GM12878 (cell line): ENCODE results near the gene SLC45A1.

Source experiments
- EP300 ChIP-seq, 2 experiments: fragments of 150-350 bp in 1 of 2; IDR thresholded peaks; 2 replicates each; pipeline ENCODE4 v1.6.1; 2011 to 2012; ENCODE audit warnings: low read depth in 2 of 2, low read length in 2 of 2, borderline replicate concordance in 1 of 2, improper control_type of control experiment in 1 of 2, inconsistent platforms in 1 of 2; ENCODE audit not compliant: control insufficient read depth in 1 of 2
- NR2C2 ChIP-seq: IDR thresholded peaks from 2 replicates; pipeline ENCODE4 v1.6.1; 2011; ENCODE audit warnings: borderline replicate concordance, low read depth; ENCODE audit not compliant: control insufficient read depth, insufficient read length
- POLR2A ChIP-seq: IDR thresholded peaks from 2 replicates; pipeline ENCODE4 v1.6.1; 2011; ENCODE audit warnings: low read depth, mild to moderate bottlenecking, low read length
- RAD21 ChIP-seq: IDR thresholded peaks from 2 replicates; pipeline ENCODE4 v1.6.1; 2011; ENCODE audit warnings: mild to moderate bottlenecking, low read depth, low read length, moderate library complexity; ENCODE audit not compliant: insufficient read depth
- SPI1 ChIP-seq: IDR thresholded peaks from 2 replicates; pipeline ENCODE4 v1.6.1; 2011; ENCODE audit warnings: low read depth, mild to moderate bottlenecking, low read length, moderate library complexity, borderline replicate concordance; ENCODE audit not compliant: insufficient read depth
- SUZ12 ChIP-seq: fragments of 200-600 bp; sonication (generic); IDR thresholded peaks from one replicate; pipeline ENCODE4 v1.6.1; 2018; ENCODE audit warnings: antibody characterized with exemption, mild to moderate bottlenecking; ENCODE audit not compliant: unreplicated experiment
- TCF3 ChIP-seq: IDR thresholded peaks from 2 replicates; pipeline ENCODE4 v1.6.1; 2012; ENCODE audit warnings: low read depth, mild to moderate bottlenecking, low read length, borderline replicate concordance; ENCODE audit not compliant: insufficient read depth
- TF ChIP-seq, protein P1 (sequence below), 3 experiments: IDR thresholded peaks in 2 of 3; conservative IDR thresholded peaks in 1 of 3; 2 replicates each; pipeline ENCODE4 v1.5.1; 2011; ENCODE audit warnings: low read depth in 3 of 3, low read length in 3 of 3, mild to moderate bottlenecking in 3 of 3, control low read depth in 2 of 3, moderate library complexity in 2 of 3, inconsistent platforms in 1 of 3, mixed read lengths in 1 of 3; ENCODE audit not compliant: control insufficient read depth in 2 of 3, insufficient read depth in 1 of 3; ENCODE audit errors: extremely low read depth in 1 of 3
- TF ChIP-seq, protein P2 (sequence below): IDR thresholded peaks from 2 replicates; pipeline ENCODE4 v1.6.1; 2012; ENCODE audit warnings: mild to moderate bottlenecking, low read depth, low read length
- TF ChIP-seq, protein P3 (sequence below): fragments of 450-650 bp; IDR thresholded peaks from 2 replicates; pipeline ENCODE4 v1.6.1; 2016; ENCODE audit warnings: mild to moderate bottlenecking, moderate library complexity, borderline replicate concordance

DNA sequence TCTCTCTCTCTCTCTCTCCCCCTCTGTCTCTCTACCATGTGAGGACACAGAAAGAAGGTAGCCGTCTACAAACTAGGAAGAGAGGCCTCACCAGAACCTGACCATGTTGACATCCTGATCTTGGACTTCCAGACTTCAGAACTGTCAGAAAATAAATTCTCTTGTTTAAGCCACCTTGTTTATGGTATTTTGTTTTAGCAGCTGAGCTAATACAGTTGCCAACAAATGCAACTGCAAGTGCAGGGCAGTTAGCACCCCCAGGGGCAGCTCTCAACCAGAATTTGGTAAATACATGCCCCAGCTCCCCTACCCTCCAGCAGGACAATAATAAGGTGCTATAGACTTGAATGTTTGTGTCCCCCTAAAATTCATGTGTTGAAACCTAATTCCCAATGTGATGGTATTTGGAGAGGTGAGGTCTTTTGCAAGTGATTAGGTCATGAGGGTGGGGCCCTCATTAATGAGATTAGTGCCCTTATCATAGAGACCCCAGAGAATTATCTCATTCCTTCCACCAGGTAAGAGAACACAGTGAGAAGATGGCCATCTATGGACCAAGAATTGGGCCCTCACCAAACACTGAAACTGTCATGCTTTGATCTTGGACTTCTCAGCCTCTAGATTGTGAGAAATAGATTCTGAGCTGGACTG is 6.7 kb upstream of the SLC45A1 start:
- TF ChIP-seq, protein P1, sequence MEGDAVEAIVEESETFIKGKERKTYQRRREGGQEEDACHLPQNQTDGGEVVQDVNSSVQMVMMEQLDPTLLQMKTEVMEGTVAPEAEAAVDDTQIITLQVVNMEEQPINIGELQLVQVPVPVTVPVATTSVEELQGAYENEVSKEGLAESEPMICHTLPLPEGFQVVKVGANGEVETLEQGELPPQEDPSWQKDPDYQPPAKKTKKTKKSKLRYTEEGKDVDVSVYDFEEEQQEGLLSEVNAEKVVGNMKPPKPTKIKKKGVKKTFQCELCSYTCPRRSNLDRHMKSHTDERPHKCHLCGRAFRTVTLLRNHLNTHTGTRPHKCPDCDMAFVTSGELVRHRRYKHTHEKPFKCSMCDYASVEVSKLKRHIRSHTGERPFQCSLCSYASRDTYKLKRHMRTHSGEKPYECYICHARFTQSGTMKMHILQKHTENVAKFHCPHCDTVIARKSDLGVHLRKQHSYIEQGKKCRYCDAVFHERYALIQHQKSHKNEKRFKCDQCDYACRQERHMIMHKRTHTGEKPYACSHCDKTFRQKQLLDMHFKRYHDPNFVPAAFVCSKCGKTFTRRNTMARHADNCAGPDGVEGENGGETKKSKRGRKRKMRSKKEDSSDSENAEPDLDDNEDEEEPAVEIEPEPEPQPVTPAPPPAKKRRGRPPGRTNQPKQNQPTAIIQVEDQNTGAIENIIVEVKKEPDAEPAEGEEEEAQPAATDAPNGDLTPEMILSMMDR (IDR thresholded peaks at IDR 0.05 in 2 of 3, conservative IDR thresholded peaks at IDR 0.05 in 1 of 3; ENCODE audit: control insufficient read depth in 2 of 3, extremely low read depth in 1 of 3, insufficient read depth in 1 of 3, low read depth in 3 of 3, low read length in 3 of 3), result no peak
- TF ChIP-seq TCF3 (no peak), POLR2A (no peak), NR2C2 (no peak), SUZ12 (no peak), SPI1 (no peak), RAD21 (no peak), EP300 (IDR thresholded peaks at IDR 0.05; ENCODE audit: borderline replicate concordance in 1 of 2, control insufficient read depth in 1 of 2, low read depth in 2 of 2, low read length in 2 of 2) (no peak)
- TF ChIP-seq, protein P2, sequence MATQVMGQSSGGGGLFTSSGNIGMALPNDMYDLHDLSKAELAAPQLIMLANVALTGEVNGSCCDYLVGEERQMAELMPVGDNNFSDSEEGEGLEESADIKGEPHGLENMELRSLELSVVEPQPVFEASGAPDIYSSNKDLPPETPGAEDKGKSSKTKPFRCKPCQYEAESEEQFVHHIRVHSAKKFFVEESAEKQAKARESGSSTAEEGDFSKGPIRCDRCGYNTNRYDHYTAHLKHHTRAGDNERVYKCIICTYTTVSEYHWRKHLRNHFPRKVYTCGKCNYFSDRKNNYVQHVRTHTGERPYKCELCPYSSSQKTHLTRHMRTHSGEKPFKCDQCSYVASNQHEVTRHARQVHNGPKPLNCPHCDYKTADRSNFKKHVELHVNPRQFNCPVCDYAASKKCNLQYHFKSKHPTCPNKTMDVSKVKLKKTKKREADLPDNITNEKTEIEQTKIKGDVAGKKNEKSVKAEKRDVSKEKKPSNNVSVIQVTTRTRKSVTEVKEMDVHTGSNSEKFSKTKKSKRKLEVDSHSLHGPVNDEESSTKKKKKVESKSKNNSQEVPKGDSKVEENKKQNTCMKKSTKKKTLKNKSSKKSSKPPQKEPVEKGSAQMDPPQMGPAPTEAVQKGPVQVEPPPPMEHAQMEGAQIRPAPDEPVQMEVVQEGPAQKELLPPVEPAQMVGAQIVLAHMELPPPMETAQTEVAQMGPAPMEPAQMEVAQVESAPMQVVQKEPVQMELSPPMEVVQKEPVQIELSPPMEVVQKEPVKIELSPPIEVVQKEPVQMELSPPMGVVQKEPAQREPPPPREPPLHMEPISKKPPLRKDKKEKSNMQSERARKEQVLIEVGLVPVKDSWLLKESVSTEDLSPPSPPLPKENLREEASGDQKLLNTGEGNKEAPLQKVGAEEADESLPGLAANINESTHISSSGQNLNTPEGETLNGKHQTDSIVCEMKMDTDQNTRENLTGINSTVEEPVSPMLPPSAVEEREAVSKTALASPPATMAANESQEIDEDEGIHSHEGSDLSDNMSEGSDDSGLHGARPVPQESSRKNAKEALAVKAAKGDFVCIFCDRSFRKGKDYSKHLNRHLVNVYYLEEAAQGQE, result no peak
- TF ChIP-seq, protein P3, sequence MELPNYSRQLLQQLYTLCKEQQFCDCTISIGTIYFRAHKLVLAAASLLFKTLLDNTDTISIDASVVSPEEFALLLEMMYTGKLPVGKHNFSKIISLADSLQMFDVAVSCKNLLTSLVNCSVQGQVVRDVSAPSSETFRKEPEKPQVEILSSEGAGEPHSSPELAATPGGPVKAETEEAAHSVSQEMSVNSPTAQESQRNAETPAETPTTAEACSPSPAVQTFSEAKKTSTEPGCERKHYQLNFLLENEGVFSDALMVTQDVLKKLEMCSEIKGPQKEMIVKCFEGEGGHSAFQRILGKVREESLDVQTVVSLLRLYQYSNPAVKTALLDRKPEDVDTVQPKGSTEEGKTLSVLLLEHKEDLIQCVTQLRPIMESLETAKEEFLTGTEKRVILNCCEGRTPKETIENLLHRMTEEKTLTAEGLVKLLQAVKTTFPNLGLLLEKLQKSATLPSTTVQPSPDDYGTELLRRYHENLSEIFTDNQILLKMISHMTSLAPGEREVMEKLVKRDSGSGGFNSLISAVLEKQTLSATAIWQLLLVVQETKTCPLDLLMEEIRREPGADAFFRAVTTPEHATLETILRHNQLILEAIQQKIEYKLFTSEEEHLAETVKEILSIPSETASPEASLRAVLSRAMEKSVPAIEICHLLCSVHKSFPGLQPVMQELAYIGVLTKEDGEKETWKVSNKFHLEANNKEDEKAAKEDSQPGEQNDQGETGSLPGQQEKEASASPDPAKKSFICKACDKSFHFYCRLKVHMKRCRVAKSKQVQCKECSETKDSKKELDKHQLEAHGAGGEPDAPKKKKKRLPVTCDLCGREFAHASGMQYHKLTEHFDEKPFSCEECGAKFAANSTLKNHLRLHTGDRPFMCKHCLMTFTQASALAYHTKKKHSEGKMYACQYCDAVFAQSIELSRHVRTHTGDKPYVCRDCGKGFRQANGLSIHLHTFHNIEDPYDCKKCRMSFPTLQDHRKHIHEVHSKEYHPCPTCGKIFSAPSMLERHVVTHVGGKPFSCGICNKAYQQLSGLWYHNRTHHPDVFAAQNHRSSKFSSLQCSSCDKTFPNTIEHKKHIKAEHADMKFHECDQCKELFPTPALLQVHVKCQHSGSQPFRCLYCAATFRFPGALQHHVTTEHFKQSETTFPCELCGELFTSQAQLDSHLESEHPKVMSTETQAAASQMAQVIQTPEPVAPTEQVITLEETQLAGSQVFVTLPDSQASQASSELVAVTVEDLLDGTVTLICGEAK, result no peak
